ENCODE data around the gene IQCH.

IQCH gene

DNA sequence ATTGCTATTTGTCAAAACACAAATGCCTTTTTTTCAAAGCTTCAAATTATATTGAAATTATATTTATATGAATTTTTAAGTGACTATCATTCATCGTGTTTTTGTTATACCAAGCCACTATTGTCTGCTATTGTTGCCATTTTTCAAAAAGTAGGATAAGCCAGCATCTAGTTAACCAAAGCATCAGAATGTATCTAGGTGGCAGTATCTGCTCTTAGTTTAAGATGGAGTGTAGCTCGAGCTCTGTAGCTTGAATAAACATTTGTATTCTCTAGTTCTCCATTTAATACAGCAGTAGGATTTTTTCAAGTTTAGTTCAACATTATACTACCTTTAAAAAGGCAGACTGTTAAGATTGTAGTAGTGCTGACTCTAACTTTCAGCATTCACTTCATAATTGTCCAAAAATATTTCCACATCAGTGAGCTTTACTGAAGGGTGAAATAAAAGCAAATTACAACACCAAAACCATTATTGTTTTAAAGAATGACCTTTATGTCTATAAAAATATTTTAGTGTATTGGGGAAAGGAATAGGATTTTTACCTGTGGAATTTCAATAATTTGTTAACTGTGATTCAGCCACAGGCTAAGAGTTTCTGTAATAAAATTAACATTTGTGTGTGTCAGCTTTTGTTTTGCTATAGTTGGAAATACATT lies 246.7 kb downstream of the IQCH start:
- no peak for DNase-seq (ENCODE audit: low read depth in 2 of 2)

GRCh38 chr15:67501836-67502461 lies 247.4 kb downstream of the IQCH start:
- no peak for DNase-seq (ENCODE audit: low read depth in 2 of 2)

GRCh38 chr15:67504056-67504455 lies 249.5 kb downstream of the IQCH start:
- DNase-seq (ENCODE audit: low read depth in 2 of 2): no peak

DNA sequence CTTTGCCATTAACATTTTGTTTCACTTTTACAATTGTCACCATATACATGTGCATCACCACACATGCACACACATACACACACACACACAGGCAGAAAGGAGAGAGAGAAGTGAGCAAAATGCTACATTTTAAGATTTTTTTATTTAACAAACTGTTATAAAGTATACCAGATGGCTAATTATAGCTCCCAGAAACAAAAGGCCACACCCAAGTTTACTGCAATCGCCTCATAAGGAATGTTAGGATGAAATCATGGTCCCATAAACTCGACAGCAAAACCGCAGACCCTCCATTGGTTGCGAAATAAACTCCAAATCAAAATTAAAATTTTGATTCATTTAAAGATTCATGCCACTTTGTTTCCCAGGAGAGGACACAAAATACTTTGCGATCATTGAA lies 250.2 kb downstream of the IQCH start:
- no peak for DNase-seq (ENCODE audit: low read depth in 2 of 2)

DNA sequence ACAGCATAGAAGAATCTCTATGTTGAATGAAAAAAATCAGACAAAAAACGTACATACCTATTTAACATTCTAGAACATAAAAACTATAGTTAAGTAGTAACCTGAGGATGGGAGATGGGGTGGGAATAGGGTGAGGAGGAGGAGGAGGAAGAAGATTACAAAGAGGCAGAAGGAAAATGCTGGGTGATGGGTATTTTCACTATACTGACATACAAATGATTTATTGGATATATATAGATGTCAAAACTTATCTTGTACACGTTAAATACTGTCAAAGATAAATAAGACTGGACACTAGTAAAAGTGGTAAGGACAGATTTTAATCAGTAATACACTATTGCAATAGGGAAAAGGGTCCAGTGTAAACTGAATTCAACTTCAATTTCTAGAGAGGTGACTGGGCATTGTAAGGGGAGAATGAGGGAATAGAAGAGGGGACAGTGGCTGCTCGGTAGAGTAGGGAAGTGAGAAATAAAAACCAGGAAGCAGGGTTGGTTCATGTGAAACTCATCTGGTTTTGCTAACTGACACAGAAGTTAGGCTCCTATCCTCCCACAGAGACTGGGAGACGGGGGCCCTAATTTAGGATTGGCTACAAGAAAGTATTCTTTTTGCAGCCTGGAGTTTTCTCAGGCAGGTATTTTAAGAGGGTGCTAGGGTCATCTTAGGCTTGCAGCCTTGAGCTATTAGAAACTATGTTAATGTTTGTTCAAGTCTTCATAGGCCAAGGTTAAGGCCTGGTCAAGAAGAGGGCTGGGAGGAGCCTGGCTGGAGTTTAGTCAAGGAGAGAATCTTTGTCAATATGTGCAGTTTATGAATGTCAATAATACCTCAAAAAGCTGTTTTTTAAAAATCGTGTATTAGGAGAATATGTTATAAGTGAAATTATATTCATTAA lies 251.3 kb downstream of the IQCH start:
- no peak for DNase-seq (ENCODE audit: low read depth in 2 of 2)

GRCh38 chr15:67506775-67507747 lies 252.5 kb downstream of the IQCH start:
- peak; percentile 68 to 76 for DNase-seq (ENCODE audit: low read depth in 2 of 2)

DNA sequence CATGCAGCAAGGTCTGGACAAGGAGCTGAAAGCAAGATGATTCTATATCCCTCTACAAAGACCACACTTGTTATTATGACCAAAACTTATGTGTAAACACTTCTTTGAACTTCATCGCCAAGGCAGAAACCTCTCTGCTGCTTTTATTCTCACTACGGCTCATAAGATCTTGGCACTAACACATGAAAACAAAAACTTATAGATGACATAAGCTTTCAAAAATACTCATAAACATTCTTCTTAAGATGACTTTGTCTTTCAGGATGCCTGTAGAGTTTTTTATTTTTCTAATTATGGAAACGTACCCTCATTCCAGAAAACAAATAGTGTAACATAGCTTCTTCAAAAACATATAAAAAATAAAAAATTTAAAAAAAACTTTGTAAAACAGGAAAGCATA lies 253.8 kb downstream of the IQCH start:
- DNase-seq (ENCODE audit: low read depth in 2 of 2): no peak

DNA sequence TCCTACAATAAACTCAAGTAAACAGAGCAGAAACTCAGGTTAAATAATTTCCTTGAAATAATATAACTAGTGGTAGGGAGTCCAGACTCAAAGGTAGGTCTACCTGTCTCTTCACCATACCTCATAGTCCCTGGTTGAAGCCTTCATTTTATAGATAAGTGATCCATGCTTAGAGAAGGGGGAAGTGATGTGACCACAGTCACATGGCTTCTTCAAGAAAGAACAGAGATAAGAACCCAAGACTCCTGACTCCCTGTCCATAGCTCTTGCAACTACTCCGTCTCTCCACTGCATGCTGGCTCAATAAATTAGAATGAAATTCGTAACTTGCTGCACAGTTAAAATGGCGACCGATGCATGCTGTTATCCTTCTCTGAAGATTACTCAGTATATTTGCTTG lies 255.3 kb downstream of the IQCH start:
- no peak for DNase-seq (ENCODE audit: low read depth in 2 of 2)

- peak; percentile 74 to 75 for DNase-seq (ENCODE audit: low read depth in 2 of 2)
These were observed 256.1 kb downstream of the IQCH start for GRCh38 chr15:67510597-67511190.

- no peak for DNase-seq (ENCODE audit: low read depth in 2 of 2)
These were observed 257.0 kb downstream of the IQCH start for GRCh38 chr15:67511606-67512005.

DNA sequence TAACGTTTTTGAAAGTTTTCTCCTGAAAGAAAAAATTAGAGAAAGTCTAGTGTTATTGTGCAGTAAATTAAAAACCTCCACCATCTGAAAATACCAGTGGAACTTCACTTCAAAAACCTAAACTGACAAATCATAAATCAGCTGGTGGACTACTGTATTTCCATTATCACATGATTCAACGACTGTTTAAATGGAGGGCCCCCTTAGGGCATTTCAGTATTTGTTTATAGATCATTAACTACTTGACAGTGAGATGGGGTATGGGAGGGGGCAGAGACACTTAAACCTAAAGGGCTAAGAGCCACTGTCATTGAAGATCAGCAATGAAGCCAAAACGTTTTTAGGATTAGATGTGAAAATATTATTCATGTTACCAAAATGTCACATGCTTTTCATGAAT lies 257.6 kb downstream of the IQCH start:
- no peak for DNase-seq (ENCODE audit: low read depth in 2 of 2)

- no peak for DNase-seq (ENCODE audit: low read depth in 2 of 2)
These were observed 258.5 kb downstream of the IQCH start for GRCh38 chr15:67512933-67513714.

DNA sequence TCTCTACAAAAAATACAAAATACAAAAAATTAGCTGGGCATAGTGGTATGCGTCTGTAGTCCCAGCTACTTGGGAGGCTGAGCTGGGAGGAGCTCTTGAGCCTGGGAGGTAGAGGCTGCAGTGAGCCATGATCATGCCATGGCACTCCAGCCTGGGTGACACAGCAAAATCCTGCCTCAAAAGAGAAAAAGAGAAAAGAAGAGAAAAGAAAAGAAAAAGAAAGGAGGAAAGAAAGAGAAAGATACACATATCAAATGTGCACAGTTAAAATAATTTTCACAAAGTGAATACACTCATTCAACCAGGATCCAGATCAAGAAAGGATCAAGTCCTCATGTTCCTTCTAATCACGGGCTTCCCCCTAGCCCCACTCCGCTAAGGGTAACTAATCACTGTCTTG lies 260.5 kb downstream of the IQCH start:
- no peak for DNase-seq (ENCODE audit: low read depth in 2 of 2)

GRCh38 chr15:67515557-67515956 lies 261.0 kb downstream of the IQCH start:
- no peak for DNase-seq (ENCODE audit: low read depth in 2 of 2)

- DNase-seq (ENCODE audit: low read depth in 2 of 2): no peak
These were observed 265.9 kb downstream of the IQCH start for GRCh38 chr15:67520321-67521028.

- no peak for DNase-seq (ENCODE audit: low read depth in 2 of 2)
These were observed 266.6 kb downstream of the IQCH start, which contains the start of gene C15orf61 for GRCh38 chr15:67521029-67521782. Gene C15orf61, plus strand, starts transcription at chr15:67521131. Its CDS starts 118 bp downstream, at chr15:67521249.

- no peak for DNase-seq (ENCODE audit: low read depth in 2 of 2)
These were observed 267.4 kb downstream of the IQCH start for GRCh38 chr15:67521783-67522568.

GRCh38 chr15:67523330-67523729 lies 268.7 kb downstream of the IQCH start:
- no peak for DNase-seq (ENCODE audit: low read depth in 2 of 2)

Data from fibroblast of skin of left biceps (primary cell).